Kidney epithelial cell (primary cell): ENCODE data around the gene CEBPZ. TPM values are rescaled to one million over a fixed set of nuclear protein-coding genes. Genes with fewer than 3 reads are reported as not detected.
"Not testable (repeated sequence)": the region's sequence is repeated elsewhere in the genome, so short reads cannot be mapped to it uniquely, and the experiment has no call there.

ENCODE experiments used
- DNase-seq: peaks from one replicate; pipeline ENCODE4 v3.0.0-alpha.2; 2010; ENCODE audit warnings: low read depth
- H3K27me3 ChIP-seq: 2 replicates; pipeline ENCODE4 v1.6.0; 2011; ENCODE audit warnings: low read length; ENCODE audit not compliant: control insufficient read depth, insufficient read depth
- H3K36me3 ChIP-seq: 2 replicates; pipeline ENCODE4 v1.5.1; 2011; ENCODE audit warnings: low read length; ENCODE audit not compliant: control insufficient read depth, insufficient read depth
- H3K4me3 ChIP-seq: 2 replicates; pipeline ENCODE4 v1.5.1; 2011; ENCODE audit warnings: low read depth, mild to moderate bottlenecking, control low read depth, low read length
- total RNA-seq: library from RNA; depleted of rRNA; stranded (reverse); fragments of >200 nt; gene quantifications from 2 replicates; pipeline ENCODE4 v1.2.3, GENCODE V29; 2015
- TF ChIP-seq, protein P1 (sequence below): IDR thresholded peaks from 2 replicates; pipeline ENCODE4 v1.5.1; 2011; ENCODE audit warnings: mild to moderate bottlenecking, moderate library complexity, low read length, control low read depth, inconsistent platforms; ENCODE audit not compliant: insufficient read depth, poor library complexity, severe bottlenecking

Gene CEBPZ
- total RNA-seq, 1 donor from 2014 or later = 43.2 TPM

DNA sequence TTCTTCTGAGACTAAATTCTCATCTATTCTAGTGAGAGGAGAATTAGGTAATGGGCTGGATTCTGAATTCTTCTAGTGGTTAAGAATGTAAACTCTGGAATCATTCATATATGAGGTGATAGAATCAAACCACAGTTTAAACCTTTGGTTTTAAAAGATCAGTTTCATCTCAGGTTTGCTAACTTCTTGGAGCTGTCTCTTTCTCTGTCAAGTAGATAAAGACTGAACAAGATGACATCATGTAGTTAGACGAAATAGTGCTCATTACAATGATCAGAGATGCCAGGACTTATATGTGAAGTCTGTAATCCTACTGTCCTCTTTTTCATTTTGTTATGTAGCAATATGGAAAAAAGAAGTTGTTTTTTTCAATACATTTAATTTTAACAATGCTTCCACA is 30.2 kb downstream of the CEBPZ start:
- Histone ChIP-seq H3K36me3 (peaks cover 2% of the 10 kb centered on the region), H3K4me3 (no peak overlapping the region), H3K27me3 (no peaks in the 10 kb centered on the region)
- TF ChIP-seq, protein P1, sequence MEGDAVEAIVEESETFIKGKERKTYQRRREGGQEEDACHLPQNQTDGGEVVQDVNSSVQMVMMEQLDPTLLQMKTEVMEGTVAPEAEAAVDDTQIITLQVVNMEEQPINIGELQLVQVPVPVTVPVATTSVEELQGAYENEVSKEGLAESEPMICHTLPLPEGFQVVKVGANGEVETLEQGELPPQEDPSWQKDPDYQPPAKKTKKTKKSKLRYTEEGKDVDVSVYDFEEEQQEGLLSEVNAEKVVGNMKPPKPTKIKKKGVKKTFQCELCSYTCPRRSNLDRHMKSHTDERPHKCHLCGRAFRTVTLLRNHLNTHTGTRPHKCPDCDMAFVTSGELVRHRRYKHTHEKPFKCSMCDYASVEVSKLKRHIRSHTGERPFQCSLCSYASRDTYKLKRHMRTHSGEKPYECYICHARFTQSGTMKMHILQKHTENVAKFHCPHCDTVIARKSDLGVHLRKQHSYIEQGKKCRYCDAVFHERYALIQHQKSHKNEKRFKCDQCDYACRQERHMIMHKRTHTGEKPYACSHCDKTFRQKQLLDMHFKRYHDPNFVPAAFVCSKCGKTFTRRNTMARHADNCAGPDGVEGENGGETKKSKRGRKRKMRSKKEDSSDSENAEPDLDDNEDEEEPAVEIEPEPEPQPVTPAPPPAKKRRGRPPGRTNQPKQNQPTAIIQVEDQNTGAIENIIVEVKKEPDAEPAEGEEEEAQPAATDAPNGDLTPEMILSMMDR = no peak
- DNase-seq = no peak

- TF ChIP-seq, protein P1 = no peak
- no peak for DNase-seq
- H3K4me3 ChIP-seq = no peak overlapping the region
- H3K36me3 ChIP-seq = peaks cover 2% of the 10 kb centered on the region
- H3K27me3 ChIP-seq = no peaks in the 10 kb centered on the region
Measured at GRCh38 chr2:37198681-37199065, 32.7 kb downstream of the CEBPZ start.

- no peaks in the 10 kb centered on the region for H3K27me3 ChIP-seq
- TF ChIP-seq, protein P1 = no peak
- H3K36me3 ChIP-seq = no peaks in the 10 kb centered on the region
- peak within 1 kb of the TSS; percentile 59 for H3K4me3 ChIP-seq
- DNase-seq = no peak
Measured at GRCh38 chr2:37196320-37197195, 34.8 kb downstream of the CEBPZ start, which contains the start of gene CEBPZOS. Gene CEBPZOS, plus strand, starts transcription at chr2:37196496. Its CDS starts 3,209 bp downstream, at chr2:37199705.

- not testable (repeated sequence) for DNase-seq, H3K36me3 ChIP-seq, H3K27me3 ChIP-seq
- H3K4me3 ChIP-seq = peak overlapping the region; percentile 59
Measured at GRCh38 chr2:37195862-37196319, 35.5 kb downstream of the CEBPZ start.

DNA sequence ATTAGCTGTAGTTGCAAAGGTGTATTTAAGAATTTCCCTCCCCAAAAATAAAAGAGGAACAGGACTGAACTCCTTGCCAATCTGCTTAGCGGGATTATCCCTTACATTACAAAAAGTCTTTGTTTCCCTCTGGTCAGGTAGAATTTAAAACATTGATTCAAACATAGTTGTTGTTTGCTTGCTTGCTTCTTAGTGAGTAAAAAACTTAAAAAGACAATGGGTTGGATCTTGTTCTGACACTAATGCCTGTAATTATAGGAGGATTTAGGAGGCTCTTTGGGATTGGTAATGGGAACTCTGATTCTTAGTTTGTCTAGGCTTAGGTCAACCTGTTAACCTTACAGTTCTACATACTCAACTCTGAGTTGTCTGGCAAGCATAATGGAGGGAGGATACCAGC is 38.8 kb downstream of the CEBPZ start:
- TF ChIP-seq, protein P1 = no peak
- no peak overlapping the region for H3K4me3 ChIP-seq
- no peaks in the 10 kb centered on the region for H3K36me3 ChIP-seq
- no peak for DNase-seq
- no peaks in the 10 kb centered on the region for H3K27me3 ChIP-seq

DNA sequence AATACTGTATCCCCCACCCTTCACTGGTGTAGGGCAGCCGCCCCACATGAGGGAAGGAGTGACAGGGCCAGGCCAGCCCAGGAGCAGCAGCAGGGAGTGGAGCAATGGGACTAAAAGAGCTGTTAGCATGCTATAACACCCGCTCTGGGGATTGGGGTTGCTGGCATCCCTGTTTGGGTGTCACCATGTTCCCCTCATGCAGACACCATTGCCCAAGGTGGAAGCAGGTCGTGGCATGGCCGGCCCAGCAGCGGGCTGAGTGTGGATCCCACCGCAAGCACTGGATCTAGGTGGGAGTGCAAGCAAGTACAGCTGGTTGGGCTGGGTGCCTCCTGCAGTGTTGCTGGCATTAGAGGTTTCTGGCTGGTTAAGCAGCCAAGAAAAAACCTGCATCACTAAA is 39.6 kb downstream of the CEBPZ start:
- Histone ChIP-seq H3K36me3 (no peaks in the 10 kb centered on the region), H3K4me3 (no peak overlapping the region), H3K27me3 (no peaks in the 10 kb centered on the region)
- TF ChIP-seq, protein P1 = no peak
- no peak for DNase-seq
